ENCODE data around the gene CFHR4. TPM values are rescaled to one million over a fixed set of nuclear protein-coding genes. Genes with fewer than 3 reads are reported as not detected.

CFHR4 gene
- total RNA-seq, 3 donors from 2014 or later (not counting 1 experiment from before 2014, with no cell fraction given), result not detected

GRCh38 chr1:196954778-196955177 is 66.9 kb downstream of the CFHR4 start:
- H3K27ac ChIP-seq (ENCODE audit: low read length), result no peak overlapping the region
- Mint-ChIP-seq H3K9me3 (peaks cover 3 to 6% of the 10 kb centered on the region in 2 donors), H3K27ac (no peak overlapping the region), H3K4me3 (no peak overlapping the region), H3K27me3 (ENCODE audit: low read depth in 2 of 2) (no peaks in the 10 kb centered on the region), H3K4me1 (no peaks in the 10 kb centered on the region), H3K36me3 (no peaks in the 10 kb centered on the region)
- H3K4me3 ChIP-seq (ENCODE audit: low read length), result no peak overlapping the region
- TF ChIP-seq, protein P1, sequence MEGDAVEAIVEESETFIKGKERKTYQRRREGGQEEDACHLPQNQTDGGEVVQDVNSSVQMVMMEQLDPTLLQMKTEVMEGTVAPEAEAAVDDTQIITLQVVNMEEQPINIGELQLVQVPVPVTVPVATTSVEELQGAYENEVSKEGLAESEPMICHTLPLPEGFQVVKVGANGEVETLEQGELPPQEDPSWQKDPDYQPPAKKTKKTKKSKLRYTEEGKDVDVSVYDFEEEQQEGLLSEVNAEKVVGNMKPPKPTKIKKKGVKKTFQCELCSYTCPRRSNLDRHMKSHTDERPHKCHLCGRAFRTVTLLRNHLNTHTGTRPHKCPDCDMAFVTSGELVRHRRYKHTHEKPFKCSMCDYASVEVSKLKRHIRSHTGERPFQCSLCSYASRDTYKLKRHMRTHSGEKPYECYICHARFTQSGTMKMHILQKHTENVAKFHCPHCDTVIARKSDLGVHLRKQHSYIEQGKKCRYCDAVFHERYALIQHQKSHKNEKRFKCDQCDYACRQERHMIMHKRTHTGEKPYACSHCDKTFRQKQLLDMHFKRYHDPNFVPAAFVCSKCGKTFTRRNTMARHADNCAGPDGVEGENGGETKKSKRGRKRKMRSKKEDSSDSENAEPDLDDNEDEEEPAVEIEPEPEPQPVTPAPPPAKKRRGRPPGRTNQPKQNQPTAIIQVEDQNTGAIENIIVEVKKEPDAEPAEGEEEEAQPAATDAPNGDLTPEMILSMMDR (IDR thresholded peaks at IDR 0.05), result no peak
- H3K9me3 ChIP-seq (ENCODE audit: control insufficient read depth, insufficient read depth, low read length), result no peaks in the 10 kb centered on the region
- no peaks in the 10 kb centered on the region for H3K36me3 ChIP-seq (ENCODE audit: control insufficient read depth, insufficient read depth, low read length)
- no peaks in the 10 kb centered on the region for H3K4me1 ChIP-seq (ENCODE audit: control insufficient read depth, insufficient read depth, low read length)
- no peak for DNase-seq
- ATAC-seq, result no peak
- intact Hi-C loops (cut with micrococcal nuclease), result no loop called here
- WGBS (ENCODE audit: insufficient coverage), result 80% methylated on average over 2 of the region's 2 CpGs
- no peaks in the 10 kb centered on the region for H3K27me3 ChIP-seq (ENCODE audit: control insufficient read depth, insufficient read depth, low read length)

- Mint-ChIP-seq H3K9me3 (peaks cover 2 to 8% of the 10 kb centered on the region in 2 donors), H3K27me3 (ENCODE audit: low read depth in 2 of 2) (no peaks in the 10 kb centered on the region), H3K36me3 (no peaks in the 10 kb centered on the region), H3K4me1 (no peaks in the 10 kb centered on the region), H3K4me3 (no peak overlapping the region), H3K27ac (no peak overlapping the region)
- intact Hi-C loops (cut with micrococcal nuclease), result no loop called here
- Histone ChIP-seq H3K4me1 (ENCODE audit: control insufficient read depth, insufficient read depth, low read length) (no peaks in the 10 kb centered on the region), H3K27me3 (ENCODE audit: control insufficient read depth, insufficient read depth, low read length) (no peaks in the 10 kb centered on the region), H3K36me3 (ENCODE audit: control insufficient read depth, insufficient read depth, low read length) (no peaks in the 10 kb centered on the region), H3K9me3 (ENCODE audit: control insufficient read depth, insufficient read depth, low read length) (no peaks in the 10 kb centered on the region), H3K27ac (ENCODE audit: low read length) (no peak overlapping the region), H3K4me3 (ENCODE audit: low read length) (no peak overlapping the region)
- DNase-seq (no peak), ATAC-seq (no peak)
- TF ChIP-seq, protein P1 (IDR thresholded peaks at IDR 0.05), result no peak
- 100% methylated on average over 1 of the region's 1 CpG for WGBS (ENCODE audit: insufficient coverage)
These were observed 68.1 kb downstream of the CFHR4 start for GRCh38 chr1:196955926-196956325.

- H3K4me1 Mint-ChIP-seq, result no peaks in the 10 kb centered on the region
- intact Hi-C loops (cut with micrococcal nuclease), result no loop called here
- Histone ChIP-seq H3K27ac (ENCODE audit: low read length) (no peak overlapping the region), H3K4me1 (ENCODE audit: control insufficient read depth, insufficient read depth, low read length) (no peaks in the 10 kb centered on the region), H3K27me3 (ENCODE audit: control insufficient read depth, insufficient read depth, low read length) (no peaks in the 10 kb centered on the region), H3K9me3 (ENCODE audit: control insufficient read depth, insufficient read depth, low read length) (no peaks in the 10 kb centered on the region), H3K36me3 (ENCODE audit: control insufficient read depth, insufficient read depth, low read length) (no peaks in the 10 kb centered on the region), H3K4me3 (ENCODE audit: low read length) (no peak overlapping the region)
- no peaks in the 10 kb centered on the region for H3K27me3 Mint-ChIP-seq (ENCODE audit: low read depth in 2 of 2)
- peaks cover 2 to 3% of the 10 kb centered on the region in 2 donors for H3K9me3 Mint-ChIP-seq
- WGBS (ENCODE audit: insufficient coverage), result 64% methylated on average over 3 of the region's 3 CpGs
- H3K27ac Mint-ChIP-seq, result no peak overlapping the region
- H3K4me3 Mint-ChIP-seq, result no peak overlapping the region
- H3K36me3 Mint-ChIP-seq, result no peaks in the 10 kb centered on the region
- ATAC-seq, result no peak
- TF ChIP-seq, protein P1 (IDR thresholded peaks at IDR 0.05), result no peak
- no peak for DNase-seq
These were observed 73.0 kb downstream of the CFHR4 start for GRCh38 chr1:196960854-196961253.

Other genes with a start within 250 kb of the CFHR4 start
- 1 to 10 TPM in 2 of 3 donors, under 1 TPM in 1; 0.88 to 2.8 (median 2.7) TPM for gene CFH, start 236.0 kb upstream of the CFHR4 start, total RNA-seq
- not detected for gene CFHR3, start 113.2 kb upstream of the CFHR4 start, total RNA-seq
- not detected for gene CFHR1, start 68.3 kb upstream of the CFHR4 start, total RNA-seq
- not detected for gene CFHR2, start 55.7 kb downstream of the CFHR4 start, total RNA-seq
- gene CFHR5, start 89.5 kb downstream of the CFHR4 start, total RNA-seq, result not detected
- not detected for gene F13B, start 179.2 kb downstream of the CFHR4 start, total RNA-seq

Data from natural killer cell (primary cell).